Activated CD8-positive, alpha-beta memory T cell treated with anti-CD3 and anti-CD28 coated beads for 1 hour (primary cell): ENCODE measurements around the gene SLC6A8.
"Not testable (repeated sequence)": the region's sequence is repeated elsewhere in the genome, so short reads cannot be mapped to it uniquely, and the experiment has no call there.

ENCODE experiments used
- DNase-seq, 2 donors: peaks; one replicate each; pipeline ENCODE4 v3.0.0-alpha.2; 2020; ENCODE audit warnings: low read depth in 1 of 2; ENCODE audit errors: extremely low read depth in 1 of 2

Gene SLC6A8

GRCh38 chrX:153728951-153729631, 41.4 kb downstream of the SLC6A8 start:
- no peak for DNase-seq

- DNase-seq: not testable (repeated sequence)
Measured at GRCh38 chrX:153730115-153730514, 42.4 kb downstream of the SLC6A8 start.

GRCh38 chrX:153731117-153731844, 43.6 kb downstream of the SLC6A8 start:
- DNase-seq: no peak

- DNase-seq: no peak
Measured at GRCh38 chrX:153731845-153732215, 44.1 kb downstream of the SLC6A8 start.

- no peak for DNase-seq
Measured at GRCh38 chrX:153732401-153732800, 44.7 kb downstream of the SLC6A8 start.

GRCh38 chrX:153733651-153734240, 46.0 kb downstream of the SLC6A8 start:
- DNase-seq: no peak

- DNase-seq: no peak
Measured at GRCh38 chrX:153734871-153735270, 47.1 kb downstream of the SLC6A8 start.

GRCh38 chrX:153735274-153735673, 47.5 kb downstream of the SLC6A8 start:
- DNase-seq: no peak

GRCh38 chrX:153736071-153736820, 48.5 kb downstream of the SLC6A8 start:
- no peak for DNase-seq

- no peak for DNase-seq
Measured at GRCh38 chrX:153736871-153737441, 49.2 kb downstream of the SLC6A8 start.

GRCh38 chrX:153738056-153738605, 50.4 kb downstream of the SLC6A8 start:
- no peak for DNase-seq

GRCh38 chrX:153739754-153740486, 52.2 kb downstream of the SLC6A8 start:
- no peak for DNase-seq

GRCh38 chrX:153740631-153741222, 53.0 kb downstream of the SLC6A8 start:
- no peak for DNase-seq

GRCh38 chrX:153741446-153741845, 53.7 kb downstream of the SLC6A8 start:
- no peak for DNase-seq

- not testable (repeated sequence) for DNase-seq
Measured at GRCh38 chrX:153742111-153742510, 54.4 kb downstream of the SLC6A8 start.

GRCh38 chrX:153742796-153743467, 55.2 kb downstream of the SLC6A8 start:
- not testable (repeated sequence) for DNase-seq

- DNase-seq: not testable (repeated sequence)
Measured at GRCh38 chrX:153743468-153744209, 55.9 kb downstream of the SLC6A8 start.
